ENCODE results near the gene TRMT1.

TRMT1 gene

DNA sequence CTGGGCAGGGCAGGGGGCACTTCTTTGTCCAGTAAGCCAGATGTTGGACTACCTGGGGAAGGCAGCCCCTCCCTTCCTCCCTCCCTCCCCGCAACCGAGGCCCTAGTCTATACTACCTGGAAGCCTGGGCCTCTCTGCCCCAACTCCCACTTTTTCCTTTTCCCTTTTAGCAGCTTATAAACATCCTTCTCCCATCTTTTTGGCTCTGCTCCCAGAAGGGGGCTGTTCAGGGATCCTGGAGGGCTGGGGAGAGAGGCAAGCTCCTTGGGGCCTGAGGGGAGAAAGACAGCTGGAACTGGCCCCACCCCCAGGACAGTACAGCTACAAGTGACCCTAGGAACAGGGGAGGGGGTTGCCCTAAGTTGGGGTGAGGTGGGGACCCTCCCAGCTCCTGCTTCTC, 58.8 kb downstream of the TRMT1 start:
- H3F3A ChIP-seq (ENCODE audit: insufficient read depth, low read length), result no peaks in the 10 kb centered on the region
- H3K27me3 ChIP-seq (ENCODE audit: insufficient read depth, low read length), result peaks cover 5% of the 10 kb centered on the region; the same call in 1 of the 2 replicates
- TF ChIP-seq CTCF (IDR thresholded peaks at IDR 0.05; ENCODE audit: low read length) (no peak), EZH2 (IDR thresholded peaks at IDR 0.05; ENCODE audit: borderline replicate concordance, low read length) (no peak)
- H3K9ac ChIP-seq (ENCODE audit: low read length), result no peak overlapping the region
- no peaks in the 10 kb centered on the region for H3K9me3 ChIP-seq (ENCODE audit: low read length)
- no peaks in the 10 kb centered on the region for H3K4me1 ChIP-seq (ENCODE audit: insufficient read depth, low read length, severe bottlenecking)
- no peak overlapping the region for H3K4me3 ChIP-seq (ENCODE audit: low read depth, low read length, poor library complexity, severe bottlenecking)
- H3K9me2 ChIP-seq (ENCODE audit: low read depth, low read length), result no peaks in the 10 kb centered on the region
- no peak overlapping the region for H3K27ac ChIP-seq (ENCODE audit: low read depth, low read length, poor library complexity, severe bottlenecking)
- no peaks in the 10 kb centered on the region for H4K20me1 ChIP-seq (ENCODE audit: insufficient read depth, low read length)
- no peak overlapping the region for H3K4me2 ChIP-seq (ENCODE audit: low read length)
- H3K36me3 ChIP-seq (ENCODE audit: insufficient read depth, low read length), result no peaks in the 10 kb centered on the region
- no peak overlapping the region for H2AFZ ChIP-seq (ENCODE audit: low read length)
- H3K79me2 ChIP-seq (ENCODE audit: insufficient read depth, low read length), result no peaks in the 10 kb centered on the region

DNA sequence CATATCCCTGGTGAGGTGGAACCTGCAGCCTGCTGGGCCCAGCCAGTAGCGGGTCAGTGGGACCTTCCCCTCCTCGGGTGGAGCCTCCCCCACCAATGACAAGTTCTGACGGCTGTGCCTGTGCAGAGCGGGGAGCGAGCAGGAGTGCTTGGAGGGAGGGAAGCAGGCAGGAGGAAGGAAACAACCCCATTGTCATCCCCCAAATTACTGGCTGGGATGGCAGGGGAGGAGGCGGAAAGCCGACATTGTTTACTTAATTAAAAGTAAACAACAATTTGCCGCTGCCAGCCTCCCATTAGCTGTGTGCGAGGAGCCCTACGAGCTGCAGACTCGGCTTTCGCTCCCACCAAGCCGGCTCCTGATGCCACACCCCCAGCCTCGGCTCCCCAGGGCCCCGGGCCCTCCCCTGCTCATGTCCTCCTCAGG, 59.4 kb downstream of the TRMT1 start:
- no peak overlapping the region for H2AFZ ChIP-seq (ENCODE audit: low read length)
- H3K4me2 ChIP-seq (ENCODE audit: low read length), result no peak overlapping the region
- H3K27me3 ChIP-seq (ENCODE audit: insufficient read depth, low read length), result peaks cover 5% of the 10 kb centered on the region
- no peaks in the 10 kb centered on the region for H3F3A ChIP-seq (ENCODE audit: insufficient read depth, low read length)
- no peak overlapping the region for H3K27ac ChIP-seq (ENCODE audit: low read depth, low read length, poor library complexity, severe bottlenecking)
- TF ChIP-seq EZH2 (IDR thresholded peaks at IDR 0.05; ENCODE audit: borderline replicate concordance, low read length), result no peak
- no peak for TF ChIP-seq CTCF (IDR thresholded peaks at IDR 0.05; ENCODE audit: low read length)
- H3K9me3 ChIP-seq (ENCODE audit: low read length), result no peaks in the 10 kb centered on the region
- H3K79me2 ChIP-seq (ENCODE audit: insufficient read depth, low read length), result no peaks in the 10 kb centered on the region
- no peak overlapping the region for H3K4me3 ChIP-seq (ENCODE audit: low read depth, low read length, poor library complexity, severe bottlenecking)
- no peaks in the 10 kb centered on the region for H3K9me2 ChIP-seq (ENCODE audit: low read depth, low read length)
- H3K9ac ChIP-seq (ENCODE audit: low read length), result no peak overlapping the region
- H4K20me1 ChIP-seq (ENCODE audit: insufficient read depth, low read length), result no peaks in the 10 kb centered on the region
- no peaks in the 10 kb centered on the region for H3K36me3 ChIP-seq (ENCODE audit: insufficient read depth, low read length)
- no peaks in the 10 kb centered on the region for H3K4me1 ChIP-seq (ENCODE audit: insufficient read depth, low read length, severe bottlenecking)

- no peaks in the 10 kb centered on the region for H4K20me1 ChIP-seq (ENCODE audit: insufficient read depth, low read length)
- no peaks in the 10 kb centered on the region for H3K9me2 ChIP-seq (ENCODE audit: low read depth, low read length)
- no peaks in the 10 kb centered on the region for H3K4me1 ChIP-seq (ENCODE audit: insufficient read depth, low read length, severe bottlenecking)
- TF ChIP-seq CTCF (IDR thresholded peaks at IDR 0.05; ENCODE audit: low read length) (no peak), EZH2 (IDR thresholded peaks at IDR 0.05; ENCODE audit: borderline replicate concordance, low read length) (no peak)
- H3K27me3 ChIP-seq (ENCODE audit: insufficient read depth, low read length), result peaks cover 8% of the 10 kb centered on the region
- no peak overlapping the region for H3K4me3 ChIP-seq (ENCODE audit: low read depth, low read length, poor library complexity, severe bottlenecking)
- no peak overlapping the region for H2AFZ ChIP-seq (ENCODE audit: low read length)
- H3K27ac ChIP-seq (ENCODE audit: low read depth, low read length, poor library complexity, severe bottlenecking), result no peak overlapping the region
- no peak overlapping the region for H3K9ac ChIP-seq (ENCODE audit: low read length)
- no peak overlapping the region for H3K4me2 ChIP-seq (ENCODE audit: low read length)
- H3K36me3 ChIP-seq (ENCODE audit: insufficient read depth, low read length), result no peaks in the 10 kb centered on the region
- H3K79me2 ChIP-seq (ENCODE audit: insufficient read depth, low read length), result no peaks in the 10 kb centered on the region
- no peaks in the 10 kb centered on the region for H3F3A ChIP-seq (ENCODE audit: insufficient read depth, low read length)
- no peaks in the 10 kb centered on the region for H3K9me3 ChIP-seq (ENCODE audit: low read length)
These were observed 60.4 kb downstream of the TRMT1 start for GRCh38 chr19:13056052-13056660.
